K562 (cell line): ENCODE measurements around the gene BCAS3.

Experiments used
- ETV6 ChIP-seq, 3 experiments: fragments of 150-350 bp in 1 of 3; sonication (generic) in 1 of 3; formaldehyde crosslinking in 1 of 3; IDR thresholded peaks; 2 replicates each; pipeline versions ENCODE4 v1.6.1 to v1.8.0; 2014 to 2022; ENCODE audit warnings: borderline replicate concordance in 2 of 3, low read depth in 2 of 3, antibody characterized with exemption in 1 of 3, low read length in 1 of 3, mild to moderate bottlenecking in 1 of 3, missing genetic modification reagents in 1 of 3
- TF ChIP-seq, protein P1 (sequence below), 3 experiments: IDR thresholded peaks in 2 of 3; conservative IDR thresholded peaks in 1 of 3; 2 replicates each; pipeline ENCODE4 v1.5.1; 2011 to 2012; ENCODE audit warnings: low read length in 3 of 3, mild to moderate bottlenecking in 3 of 3, control low read depth in 2 of 3, improper control_type of control experiment in 1 of 3, inconsistent platforms in 1 of 3, low read depth in 1 of 3, mixed read lengths in 1 of 3, moderate library complexity in 1 of 3; ENCODE audit not compliant: insufficient read depth in 2 of 3

DNA sequence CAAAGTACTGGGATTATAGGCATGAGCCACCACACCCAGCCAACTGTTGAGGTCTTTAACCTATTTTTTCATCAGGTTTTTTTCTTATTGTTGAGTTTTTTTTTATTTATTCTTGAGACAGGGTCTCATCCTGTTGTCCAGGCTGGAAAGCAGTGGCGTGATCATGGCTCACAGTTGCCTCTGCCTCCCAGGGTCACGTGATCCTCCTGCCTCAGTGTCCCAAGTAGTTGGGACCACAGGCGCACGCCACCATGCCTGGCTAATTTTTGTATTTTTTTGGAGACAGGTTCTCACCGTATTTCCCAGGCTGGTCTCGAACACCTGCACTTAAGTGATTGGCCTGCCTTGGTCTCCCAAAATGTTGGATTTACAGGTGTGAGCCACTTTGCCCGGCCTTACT, 95.9 kb downstream of the BCAS3 start:
- TF ChIP-seq ETV6 (IDR thresholded peaks at IDR 0.05; ENCODE audit: borderline replicate concordance in 1 of 2, low read depth in 2 of 2, low read length in 1 of 2) (no peak), ETV6 (CRISPR knock-in tag; IDR thresholded peaks at IDR 0.05; ENCODE audit: borderline replicate concordance) (no peak)
- TF ChIP-seq, protein P1, sequence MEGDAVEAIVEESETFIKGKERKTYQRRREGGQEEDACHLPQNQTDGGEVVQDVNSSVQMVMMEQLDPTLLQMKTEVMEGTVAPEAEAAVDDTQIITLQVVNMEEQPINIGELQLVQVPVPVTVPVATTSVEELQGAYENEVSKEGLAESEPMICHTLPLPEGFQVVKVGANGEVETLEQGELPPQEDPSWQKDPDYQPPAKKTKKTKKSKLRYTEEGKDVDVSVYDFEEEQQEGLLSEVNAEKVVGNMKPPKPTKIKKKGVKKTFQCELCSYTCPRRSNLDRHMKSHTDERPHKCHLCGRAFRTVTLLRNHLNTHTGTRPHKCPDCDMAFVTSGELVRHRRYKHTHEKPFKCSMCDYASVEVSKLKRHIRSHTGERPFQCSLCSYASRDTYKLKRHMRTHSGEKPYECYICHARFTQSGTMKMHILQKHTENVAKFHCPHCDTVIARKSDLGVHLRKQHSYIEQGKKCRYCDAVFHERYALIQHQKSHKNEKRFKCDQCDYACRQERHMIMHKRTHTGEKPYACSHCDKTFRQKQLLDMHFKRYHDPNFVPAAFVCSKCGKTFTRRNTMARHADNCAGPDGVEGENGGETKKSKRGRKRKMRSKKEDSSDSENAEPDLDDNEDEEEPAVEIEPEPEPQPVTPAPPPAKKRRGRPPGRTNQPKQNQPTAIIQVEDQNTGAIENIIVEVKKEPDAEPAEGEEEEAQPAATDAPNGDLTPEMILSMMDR (IDR thresholded peaks at IDR 0.05 in 2 of 3, conservative IDR thresholded peaks at IDR 0.05 in 1 of 3; ENCODE audit: insufficient read depth in 2 of 3, low read depth in 1 of 3, low read length in 3 of 3), result no peak
